T-helper 17 cell (primary cell): ENCODE measurements around the gene SEMA4C. TPM values are rescaled to one million over a fixed set of nuclear protein-coding genes. Genes with fewer than 3 reads are reported as not detected.
A peak's percentile ranks its signal among the peaks of the same experiment; 100 is the strongest.

Experiments used
- ATAC-seq: fragments of 150-1000 bp; cut with Tn5 transposase; 2 replicates; pipeline ENCODE4 v1.10.0; 2021; ENCODE audit warnings: mild to moderate bottlenecking, moderate library complexity
- DNase-seq, 3 donors: peaks; one replicate each; pipeline versions ENCODE4 v3.0.0 to v3.0.0-alpha.2; 2020 to 2021
- H3K9me3 ChIP-seq: one replicate; pipeline ENCODE4 v1.7.0; 2013; ENCODE audit warnings: low read length, mild to moderate bottlenecking; ENCODE audit not compliant: control insufficient read depth, poor library complexity, severe bottlenecking
- H3K27ac Mint-ChIP-seq: one replicate; pipeline ENCODE4 v1.8.0; 2022; ENCODE audit warnings: mild to moderate bottlenecking, moderate library complexity, mixed read lengths
- H3K27me3 Mint-ChIP-seq: one replicate; pipeline ENCODE4 v1.8.0; 2022; ENCODE audit warnings: mixed read lengths
- H3K36me3 Mint-ChIP-seq: one replicate; pipeline ENCODE4 v1.8.0; 2022; ENCODE audit warnings: low read depth, mixed read lengths
- H3K4me1 Mint-ChIP-seq: one replicate; pipeline ENCODE4 v1.8.0; 2022; ENCODE audit warnings: mild to moderate bottlenecking, mixed read lengths
- H3K4me3 Mint-ChIP-seq: one replicate; pipeline ENCODE4 v1.8.0; 2022; ENCODE audit warnings: mild to moderate bottlenecking, moderate library complexity, mixed read lengths
- total RNA-seq, 4 donors: library from RNA in 2 of 4; stranded (reverse) in 2 of 4; gene quantifications; one replicate each; pipeline ENCODE4 v1.2.3 and lab custom pipeline; 2022 to 2026

SEMA4C gene
- total RNA-seq, 2 donors from 2014 or later: 25.5 to 30.9 TPM

GRCh38 chr2:96844405-96844808 is 25.5 kb downstream of the SEMA4C start:
- ATAC-seq: no peak
- no peak overlapping the region for H3K4me3 Mint-ChIP-seq
- no peaks in the 10 kb centered on the region for H3K36me3 Mint-ChIP-seq
- no peaks in the 10 kb centered on the region for H3K27me3 Mint-ChIP-seq
- peaks cover 12% of the 10 kb centered on the region for H3K4me1 Mint-ChIP-seq
- no peak for DNase-seq
- H3K9me3 ChIP-seq: no peaks in the 10 kb centered on the region
- H3K27ac Mint-ChIP-seq: peak overlapping the region; percentile 84

DNA sequence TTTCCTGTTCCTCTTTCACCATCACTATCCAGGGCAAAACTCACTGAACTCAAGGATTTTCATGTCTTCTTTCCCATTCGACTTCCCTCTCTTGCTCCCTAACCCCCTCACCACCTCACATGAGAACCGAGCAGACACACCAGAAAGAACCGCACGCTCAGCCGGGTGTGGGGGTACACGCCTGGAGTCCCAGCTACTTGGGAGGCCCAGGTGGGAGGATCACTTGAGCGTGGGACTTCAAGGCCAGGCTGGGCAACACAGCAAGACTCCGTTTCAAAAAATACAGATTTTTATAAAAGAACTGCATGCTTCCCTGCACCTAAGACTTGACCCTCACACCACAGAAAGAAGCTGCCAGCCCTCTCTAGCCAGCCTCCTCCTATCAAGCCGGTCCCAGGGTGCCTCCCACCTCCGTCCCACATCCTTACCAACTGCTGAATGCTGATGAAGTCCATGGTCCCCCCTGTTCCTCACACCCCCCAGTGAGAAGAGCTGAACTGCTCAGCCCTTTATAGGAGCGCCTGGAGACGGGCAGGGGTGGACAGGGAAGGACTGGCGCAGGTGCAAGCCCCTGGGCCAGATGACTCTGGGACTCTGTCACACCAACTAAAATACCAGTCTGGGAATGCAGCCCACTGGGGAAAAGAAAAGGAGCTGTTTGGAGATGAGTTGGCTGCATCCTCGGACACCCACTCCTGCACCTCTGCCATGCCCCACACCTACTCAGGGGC is 26.2 kb downstream of the SEMA4C start, which contains the start of gene ANKRD23:
Gene ANKRD23 (minus strand): TSS at position 484 of the 731 bp plus-strand sequence. CDS start 29 bp downstream, at position 455.
- H3K4me1 Mint-ChIP-seq: peaks cover 15% of the 10 kb centered on the region
- peak within 1 kb of the TSS; percentile 84 for H3K27ac Mint-ChIP-seq
- H3K4me3 Mint-ChIP-seq: no peak within 1 kb of the TSS

GRCh38 chr2:96842600-96842999 is 27.3 kb downstream of the SEMA4C start:
- no peaks in the 10 kb centered on the region for H3K36me3 Mint-ChIP-seq
- peaks cover 15% of the 10 kb centered on the region for H3K4me1 Mint-ChIP-seq
- H3K9me3 ChIP-seq: no peaks in the 10 kb centered on the region
- no peak for ATAC-seq
- peak overlapping the region; percentile 84 for H3K27ac Mint-ChIP-seq
- H3K27me3 Mint-ChIP-seq: no peaks in the 10 kb centered on the region
- no peak overlapping the region for H3K4me3 Mint-ChIP-seq
- no peak for DNase-seq

More for the DNA sequence above, 26.2 kb downstream of the SEMA4C start, which contains the start of gene ANKRD23:
- no peaks in the 10 kb centered on the region for H3K9me3 ChIP-seq
- Mint-ChIP-seq H3K27me3 (no peaks in the 10 kb centered on the region), H3K36me3 (no peaks in the 10 kb centered on the region)
- ATAC-seq (no peak), DNase-seq (no peak)

GRCh38 chr2:96841701-96842495 is 28.0 kb downstream of the SEMA4C start:
- Mint-ChIP-seq H3K27ac (peak overlapping the region; percentile 68), H3K27me3 (no peaks in the 10 kb centered on the region), H3K4me1 (peaks cover 15% of the 10 kb centered on the region), H3K4me3 (no peak overlapping the region), H3K36me3 (no peaks in the 10 kb centered on the region)
- DNase-seq (no peak), ATAC-seq (no peak)
- no peaks in the 10 kb centered on the region for H3K9me3 ChIP-seq

GRCh38 chr2:96839875-96840850 is 29.7 kb downstream of the SEMA4C start:
- DNase-seq: no peak
- Mint-ChIP-seq H3K4me3 (peak overlapping the region; percentile 66), H3K27me3 (no peaks in the 10 kb centered on the region), H3K4me1 (peaks cover 15% of the 10 kb centered on the region), H3K27ac (peak overlapping the region; percentile 68), H3K36me3 (no peaks in the 10 kb centered on the region)
- H3K9me3 ChIP-seq: no peaks in the 10 kb centered on the region
- no peak for ATAC-seq

DNA sequence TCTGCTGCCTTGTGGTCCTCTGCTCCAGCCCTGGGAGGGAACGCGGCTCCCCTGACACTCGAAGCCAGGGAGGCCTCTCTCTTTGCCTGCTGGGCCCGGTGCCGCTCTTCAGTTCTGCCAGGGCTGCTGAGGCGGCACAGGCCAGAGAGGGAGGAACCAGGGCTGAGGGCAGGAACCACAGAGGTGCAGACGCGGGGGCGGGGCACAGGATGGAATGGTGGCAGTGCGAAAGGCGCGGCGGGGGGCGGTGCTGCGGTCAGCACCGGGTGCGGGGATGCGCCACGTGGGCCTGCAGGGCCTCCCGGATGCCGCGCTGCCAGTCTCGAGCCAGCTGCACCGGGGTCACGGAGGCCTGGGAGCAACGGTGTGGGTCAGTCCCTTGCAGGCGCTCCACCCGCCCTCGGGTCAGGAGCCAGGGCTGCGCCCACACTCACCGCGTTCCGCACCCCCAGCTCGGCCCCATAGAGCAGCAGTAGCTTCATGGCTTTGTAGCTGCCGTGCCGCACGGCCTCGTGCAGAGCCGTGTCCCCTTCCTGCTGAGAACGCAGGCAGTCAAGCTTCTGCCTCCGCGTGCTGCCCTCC is 30.5 kb downstream of the SEMA4C start:
- peak; percentile 67 to 72 (median 70) for DNase-seq
- H3K4me1 Mint-ChIP-seq: peaks cover 15% of the 10 kb centered on the region
- H3K9me3 ChIP-seq: no peaks in the 10 kb centered on the region
- no peaks in the 10 kb centered on the region for H3K36me3 Mint-ChIP-seq
- H3K27ac Mint-ChIP-seq: peak overlapping the region; percentile 68
- H3K27me3 Mint-ChIP-seq: no peaks in the 10 kb centered on the region
- ATAC-seq: peak; percentile 99
- H3K4me3 Mint-ChIP-seq: peak overlapping the region; percentile 87

- Mint-ChIP-seq H3K4me3 (peak overlapping the region; percentile 87), H3K4me1 (peaks cover 15% of the 10 kb centered on the region), H3K36me3 (no peaks in the 10 kb centered on the region), H3K27ac (peak overlapping the region; percentile 68), H3K27me3 (no peaks in the 10 kb centered on the region)
- no peak for DNase-seq
- H3K9me3 ChIP-seq: no peaks in the 10 kb centered on the region
- no peak for ATAC-seq
Measured at GRCh38 chr2:96838345-96839292, 31.3 kb downstream of the SEMA4C start.

DNA sequence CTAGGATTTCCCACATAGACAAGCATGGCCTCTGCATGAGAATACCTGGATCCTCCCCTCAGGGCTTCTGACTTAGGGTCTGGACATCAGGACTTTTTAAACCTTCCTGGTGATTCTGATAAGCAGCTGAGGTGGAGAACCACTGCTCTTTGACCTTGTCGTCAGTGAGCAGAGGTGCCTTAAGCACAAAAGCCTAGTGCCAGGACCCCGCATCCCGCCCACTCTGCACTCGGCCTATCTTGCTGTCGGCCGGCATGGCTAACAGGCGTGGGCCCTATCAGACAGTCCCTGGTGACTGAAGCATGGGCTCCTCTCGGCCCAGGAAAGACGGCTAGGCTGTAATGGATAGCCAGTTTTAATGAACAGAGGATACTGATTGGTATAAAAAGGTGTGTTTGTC is 32.3 kb downstream of the SEMA4C start:
- Mint-ChIP-seq H3K4me1 (peaks cover 11% of the 10 kb centered on the region), H3K27ac (no peak overlapping the region), H3K36me3 (no peaks in the 10 kb centered on the region), H3K27me3 (no peaks in the 10 kb centered on the region), H3K4me3 (no peak overlapping the region)
- no peak for DNase-seq
- ATAC-seq: no peak
- H3K9me3 ChIP-seq: no peaks in the 10 kb centered on the region

DNA sequence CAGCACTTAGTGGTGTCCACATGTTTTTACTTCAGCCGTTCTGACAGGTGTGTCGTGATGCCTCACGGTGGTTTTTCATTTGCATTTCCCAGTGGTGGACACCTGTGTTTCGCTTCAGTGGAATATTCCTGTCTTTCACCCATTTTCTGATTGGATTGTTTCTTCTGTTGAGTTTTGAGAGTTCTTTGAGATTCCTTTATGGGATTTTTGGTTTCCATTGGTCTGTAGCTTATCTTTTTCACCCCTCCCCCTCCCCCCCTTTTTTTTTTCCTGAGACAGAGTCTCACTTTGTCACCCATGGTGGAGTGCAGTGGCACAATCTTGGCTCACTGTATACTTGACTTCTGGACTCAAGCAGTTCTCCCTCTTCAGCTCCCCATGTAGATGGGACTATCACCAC is 34.0 kb downstream of the SEMA4C start:
- DNase-seq (no peak), ATAC-seq (no peak)
- Mint-ChIP-seq H3K4me1 (peaks cover 12% of the 10 kb centered on the region), H3K27me3 (no peaks in the 10 kb centered on the region), H3K4me3 (no peak overlapping the region), H3K36me3 (peaks cover 3% of the 10 kb centered on the region), H3K27ac (peak overlapping the region; percentile 11)
- H3K9me3 ChIP-seq: no peaks in the 10 kb centered on the region

DNA sequence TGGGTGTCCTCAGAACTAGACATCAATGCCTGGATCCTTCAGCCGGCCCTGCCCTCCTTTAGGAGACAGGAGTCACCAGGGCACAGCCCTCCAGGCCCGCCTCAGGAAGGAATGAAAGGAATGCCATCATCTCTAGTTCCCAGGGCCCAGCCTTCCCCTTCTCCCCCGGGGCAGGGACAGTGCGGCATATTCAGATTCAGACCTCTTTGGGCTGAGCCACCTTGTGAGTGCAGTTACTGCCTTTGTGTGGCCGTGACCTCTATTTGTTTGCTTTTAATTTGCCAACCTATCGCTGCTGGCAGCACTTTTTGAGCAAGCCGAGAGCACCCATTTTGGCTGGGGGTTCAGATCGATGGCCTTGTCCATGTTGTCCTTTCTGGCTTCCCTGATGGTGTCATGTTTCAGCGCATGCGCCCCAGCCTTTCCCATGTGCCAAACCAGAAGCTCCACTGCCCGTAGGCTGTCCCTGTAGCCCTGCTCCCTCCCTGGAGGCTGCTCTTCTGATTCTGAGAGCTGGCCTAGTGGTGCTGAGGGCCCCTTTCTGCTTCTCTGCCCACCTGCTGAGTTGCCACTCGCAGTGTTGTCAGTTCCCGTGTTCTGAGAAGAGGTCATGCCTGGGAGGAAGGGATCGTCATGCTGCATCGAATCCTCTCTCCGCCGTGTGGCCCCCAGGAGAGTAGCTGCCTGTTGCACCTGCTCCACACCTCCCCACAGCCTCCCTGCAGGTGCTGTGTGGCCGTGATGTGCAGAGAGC is 36.9 kb downstream of the SEMA4C start:
- Mint-ChIP-seq H3K4me3 (no peak overlapping the region), H3K27me3 (no peaks in the 10 kb centered on the region), H3K36me3 (peaks cover 7% of the 10 kb centered on the region), H3K4me1 (peaks cover 7% of the 10 kb centered on the region), H3K27ac (no peak overlapping the region)
- ATAC-seq (no peak), DNase-seq (no peak)
- no peaks in the 10 kb centered on the region for H3K9me3 ChIP-seq

- Mint-ChIP-seq H3K27ac (no peak overlapping the region), H3K27me3 (no peaks in the 10 kb centered on the region), H3K36me3 (peaks cover 7% of the 10 kb centered on the region), H3K4me1 (peaks cover 7% of the 10 kb centered on the region), H3K4me3 (no peak overlapping the region)
- ATAC-seq: no peak
- no peak for DNase-seq
- H3K9me3 ChIP-seq: no peaks in the 10 kb centered on the region
Measured at GRCh38 chr2:96832408-96832753, 37.5 kb downstream of the SEMA4C start.
